T-helper 17 cell (primary cell): Measurements from ENCODE around the gene PSMC1. TPM values are rescaled to one million over a fixed set of nuclear protein-coding genes. Genes with fewer than 3 reads are reported as not detected.

ENCODE experiments used
- ATAC-seq: fragments of 150-1000 bp; cut with Tn5 transposase; 2 replicates; pipeline ENCODE4 v1.10.0; 2021; ENCODE audit warnings: mild to moderate bottlenecking, moderate library complexity
- DNase-seq, 3 donors: peaks; one replicate each; pipeline versions ENCODE4 v3.0.0 to v3.0.0-alpha.2; 2020 to 2021
- H3K9me3 ChIP-seq: one replicate; pipeline ENCODE4 v1.7.0; 2013; ENCODE audit warnings: low read length, mild to moderate bottlenecking; ENCODE audit not compliant: control insufficient read depth, poor library complexity, severe bottlenecking
- H3K27ac Mint-ChIP-seq: one replicate; pipeline ENCODE4 v1.8.0; 2022; ENCODE audit warnings: mild to moderate bottlenecking, moderate library complexity, mixed read lengths
- H3K27me3 Mint-ChIP-seq: one replicate; pipeline ENCODE4 v1.8.0; 2022; ENCODE audit warnings: mixed read lengths
- H3K36me3 Mint-ChIP-seq: one replicate; pipeline ENCODE4 v1.8.0; 2022; ENCODE audit warnings: low read depth, mixed read lengths
- H3K4me1 Mint-ChIP-seq: one replicate; pipeline ENCODE4 v1.8.0; 2022; ENCODE audit warnings: mild to moderate bottlenecking, mixed read lengths
- H3K4me3 Mint-ChIP-seq: one replicate; pipeline ENCODE4 v1.8.0; 2022; ENCODE audit warnings: mild to moderate bottlenecking, moderate library complexity, mixed read lengths
- total RNA-seq, 4 donors: library from RNA in 2 of 4; stranded (reverse) in 2 of 4; gene quantifications; one replicate each; pipeline ENCODE4 v1.2.3 and lab custom pipeline; 2022 to 2026

Gene PSMC1
- total RNA-seq, 2 donors from 2014 or later = 61.6 to 65.8 TPM

DNA sequence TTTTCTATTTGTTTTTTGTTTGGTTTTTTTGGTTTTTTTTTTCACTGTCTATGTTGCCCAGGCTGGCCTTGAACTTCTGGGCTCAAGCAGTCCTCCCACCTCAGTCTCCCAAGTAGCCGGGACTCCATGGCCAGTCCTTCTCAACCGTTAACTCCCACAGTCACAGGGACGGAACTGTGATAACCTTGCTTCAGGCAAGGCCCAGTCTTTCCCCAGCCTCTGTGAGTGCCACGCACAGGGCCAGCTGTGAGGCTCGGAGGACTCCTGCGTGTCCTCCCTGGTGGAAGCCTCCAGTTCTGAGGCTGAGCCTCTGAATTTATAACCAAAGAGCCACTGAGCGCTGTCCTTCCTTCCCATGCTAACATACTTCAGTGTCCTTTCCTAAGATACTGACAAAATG lies 23.7 kb downstream of the PSMC1 start:
- peaks cover 4% of the 10 kb centered on the region for H3K36me3 Mint-ChIP-seq
- ATAC-seq = no peak
- H3K9me3 ChIP-seq = no peaks in the 10 kb centered on the region
- H3K4me1 Mint-ChIP-seq = peaks cover 11% of the 10 kb centered on the region
- H3K27ac Mint-ChIP-seq = no peak overlapping the region
- H3K27me3 Mint-ChIP-seq = no peaks in the 10 kb centered on the region
- H3K4me3 Mint-ChIP-seq = no peak overlapping the region
- DNase-seq = no peak

DNA sequence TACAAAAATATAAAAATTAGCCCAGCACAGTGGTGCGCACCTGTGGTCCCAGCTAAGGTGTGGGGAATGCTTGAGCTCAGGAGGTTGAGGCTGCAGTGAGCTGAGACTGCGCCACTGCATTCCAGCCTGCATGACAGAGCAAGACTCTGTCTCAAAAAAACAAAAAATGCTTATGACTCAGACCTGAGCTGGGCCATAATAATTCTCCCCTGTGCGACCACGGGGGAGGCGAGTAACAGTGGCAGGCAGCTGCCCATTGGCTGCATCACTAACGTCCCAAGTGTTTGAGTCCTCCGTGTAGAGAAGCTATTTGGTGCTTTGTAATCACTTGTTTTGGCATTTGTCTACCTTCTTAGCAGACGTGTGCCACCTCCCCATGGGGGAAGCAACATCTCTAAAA lies 24.9 kb downstream of the PSMC1 start:
- no peaks in the 10 kb centered on the region for H3K27me3 Mint-ChIP-seq
- ATAC-seq = no peak
- H3K4me1 Mint-ChIP-seq = peaks cover 7% of the 10 kb centered on the region
- H3K27ac Mint-ChIP-seq = no peak overlapping the region
- H3K4me3 Mint-ChIP-seq = no peak overlapping the region
- DNase-seq = no peak
- H3K36me3 Mint-ChIP-seq = peaks cover 7% of the 10 kb centered on the region
- H3K9me3 ChIP-seq = no peaks in the 10 kb centered on the region

DNA sequence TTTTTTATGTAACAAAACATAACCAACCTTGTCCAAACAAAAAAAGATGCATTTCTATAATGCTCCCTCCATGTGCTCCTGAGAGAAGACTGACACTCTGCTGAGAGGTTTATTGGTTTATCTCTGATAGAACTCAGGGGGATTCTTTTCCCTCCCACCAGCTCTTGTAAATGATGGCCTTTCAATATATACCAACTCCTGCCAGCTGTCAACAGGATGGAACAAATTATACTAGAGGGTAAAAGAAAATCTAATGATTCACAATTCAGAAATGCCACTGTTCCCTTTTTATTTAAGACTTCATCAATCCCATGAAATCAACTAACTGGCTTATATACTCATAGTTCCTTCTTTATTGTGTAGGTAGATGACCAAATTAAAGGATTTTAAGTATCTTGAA lies 25.4 kb downstream of the PSMC1 start:
- Mint-ChIP-seq H3K27me3 (no peaks in the 10 kb centered on the region), H3K4me3 (no peak overlapping the region), H3K4me1 (peaks cover 3% of the 10 kb centered on the region), H3K27ac (no peak overlapping the region), H3K36me3 (peaks cover 8% of the 10 kb centered on the region)
- no peaks in the 10 kb centered on the region for H3K9me3 ChIP-seq
- DNase-seq (no peak), ATAC-seq (no peak)

DNA sequence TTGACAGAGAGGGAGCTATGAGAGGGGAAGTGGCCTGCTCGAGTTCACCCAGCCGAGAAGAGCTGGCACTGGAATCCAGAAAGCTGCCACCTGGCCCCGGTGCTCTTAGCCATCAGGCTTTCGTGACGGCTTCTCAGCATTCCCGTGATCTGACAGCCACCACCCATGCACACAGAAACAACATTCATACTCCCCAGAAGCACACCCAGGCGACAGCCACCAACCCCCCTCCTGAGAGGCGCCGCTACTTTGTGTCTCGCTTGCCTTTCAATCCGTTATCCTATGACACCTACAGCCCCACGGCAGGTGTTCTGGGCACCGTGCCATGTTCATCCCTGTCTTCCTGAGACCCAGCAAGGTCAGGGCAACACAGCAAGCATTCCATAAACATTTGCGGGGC lies 31.4 kb downstream of the PSMC1 start:
- no peak overlapping the region for H3K27ac Mint-ChIP-seq

DNA sequence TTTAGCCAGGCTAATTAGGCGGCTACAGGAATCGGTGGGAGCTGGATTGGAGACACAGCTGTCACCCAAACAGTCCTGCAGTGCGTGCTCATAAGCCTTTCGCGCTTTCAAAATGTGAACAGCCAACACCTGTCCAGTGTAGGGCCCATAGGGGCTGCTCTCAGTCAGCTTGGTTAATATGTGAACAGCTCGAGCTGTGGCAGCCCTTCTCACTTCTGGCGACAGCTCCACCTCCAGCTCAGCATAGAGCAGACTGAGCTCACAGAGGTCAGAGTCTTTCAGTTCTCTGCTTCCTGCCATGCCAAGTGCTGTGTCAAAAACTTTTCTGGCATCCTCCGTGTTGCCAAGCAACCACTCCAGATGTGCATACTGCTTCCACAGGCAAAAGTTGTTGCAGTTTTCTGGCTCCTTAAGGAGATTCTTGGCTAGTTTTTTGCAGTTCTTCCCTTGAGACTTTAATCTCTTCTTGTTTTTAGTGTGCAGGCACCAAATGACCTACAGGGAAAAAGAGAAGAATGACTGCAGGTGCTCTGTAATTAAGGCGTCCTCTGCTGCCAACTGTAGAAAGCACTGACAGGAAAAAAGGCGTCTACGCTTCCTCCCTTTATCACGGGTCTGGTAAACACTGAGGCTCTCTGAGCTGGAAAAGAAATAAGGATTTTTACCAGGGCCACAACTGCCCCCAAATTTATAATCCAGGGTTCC lies 32.5 kb downstream of the PSMC1 start:
- no peaks in the 10 kb centered on the region for H3K9me3 ChIP-seq
- H3K36me3 Mint-ChIP-seq = peaks cover 12% of the 10 kb centered on the region
- H3K27ac Mint-ChIP-seq = no peak overlapping the region
- H3K4me1 Mint-ChIP-seq = peaks cover 3% of the 10 kb centered on the region
- DNase-seq = no peak
- H3K4me3 Mint-ChIP-seq = no peak overlapping the region
- no peaks in the 10 kb centered on the region for H3K27me3 Mint-ChIP-seq
- ATAC-seq = no peak

More for the DNA sequence above, 31.4 kb downstream of the PSMC1 start:
- ATAC-seq = no peak
- peaks cover 5% of the 10 kb centered on the region for H3K4me1 Mint-ChIP-seq
- H3K36me3 Mint-ChIP-seq = peaks cover 12% of the 10 kb centered on the region
- H3K27me3 Mint-ChIP-seq = no peaks in the 10 kb centered on the region
- no peak overlapping the region for H3K4me3 Mint-ChIP-seq
- DNase-seq = no peak
- H3K9me3 ChIP-seq = no peaks in the 10 kb centered on the region

DNA sequence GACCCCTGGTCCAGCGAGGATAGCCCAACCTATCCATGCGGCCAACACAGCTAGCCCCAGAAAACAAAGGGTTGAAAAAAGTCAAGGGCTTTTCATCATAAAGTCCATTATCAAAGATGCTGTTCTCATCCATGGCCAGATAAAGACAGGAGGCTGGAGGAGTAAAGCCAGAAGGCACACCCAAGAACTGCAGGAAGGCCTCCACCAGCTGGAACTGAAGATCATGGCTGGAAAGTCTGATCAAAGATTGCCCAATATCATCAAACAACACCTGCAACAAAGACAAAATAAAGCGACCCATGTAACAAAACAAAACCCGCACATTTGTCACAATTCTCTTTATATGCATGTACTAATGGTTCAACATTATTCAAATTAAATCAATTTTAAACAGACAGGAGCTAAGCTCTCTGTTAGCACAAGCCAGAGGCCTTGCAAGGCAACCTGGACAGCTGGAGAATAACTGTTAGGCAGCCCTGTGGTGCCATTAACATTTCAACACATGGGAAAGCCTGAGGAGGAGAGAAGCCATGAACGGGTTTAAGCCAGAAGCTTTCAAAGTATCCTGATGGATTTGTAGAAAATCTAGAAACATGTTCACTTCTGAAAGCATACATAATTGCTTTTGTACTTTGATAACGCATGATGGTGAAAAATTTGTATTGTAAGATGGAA lies 34.1 kb downstream of the PSMC1 start:
- peaks cover 3% of the 10 kb centered on the region for H3K4me1 Mint-ChIP-seq
- H3K27ac Mint-ChIP-seq = no peak overlapping the region
- no peak overlapping the region for H3K4me3 Mint-ChIP-seq
- no peaks in the 10 kb centered on the region for H3K27me3 Mint-ChIP-seq
- no peaks in the 10 kb centered on the region for H3K9me3 ChIP-seq
- no peak for ATAC-seq
- DNase-seq = no peak
- H3K36me3 Mint-ChIP-seq = peaks cover 12% of the 10 kb centered on the region

DNA sequence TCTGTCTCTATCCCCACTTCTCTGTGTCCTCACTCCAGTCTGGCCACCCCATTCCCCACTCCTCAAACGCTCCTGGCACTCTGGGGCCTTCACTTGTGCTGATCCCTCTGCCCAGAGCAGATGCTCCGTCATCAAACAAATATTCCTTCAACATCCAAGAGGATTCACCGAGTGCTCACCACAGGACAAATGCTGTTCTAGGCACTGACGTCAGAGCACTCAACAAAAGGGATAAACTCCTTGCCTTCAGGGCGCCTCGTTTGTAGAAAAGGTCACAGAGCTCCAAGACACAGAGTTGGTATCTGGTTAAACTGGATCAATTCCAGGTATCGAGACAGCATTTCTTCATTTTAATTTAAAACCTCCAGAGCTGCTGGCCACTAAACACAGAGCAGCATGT lies 35.3 kb downstream of the PSMC1 start:
- Mint-ChIP-seq H3K4me3 (no peak overlapping the region), H3K4me1 (peaks cover 3% of the 10 kb centered on the region), H3K36me3 (peaks cover 9% of the 10 kb centered on the region), H3K27ac (no peak overlapping the region), H3K27me3 (no peaks in the 10 kb centered on the region)
- DNase-seq (no peak), ATAC-seq (no peak)
- no peaks in the 10 kb centered on the region for H3K9me3 ChIP-seq

DNA sequence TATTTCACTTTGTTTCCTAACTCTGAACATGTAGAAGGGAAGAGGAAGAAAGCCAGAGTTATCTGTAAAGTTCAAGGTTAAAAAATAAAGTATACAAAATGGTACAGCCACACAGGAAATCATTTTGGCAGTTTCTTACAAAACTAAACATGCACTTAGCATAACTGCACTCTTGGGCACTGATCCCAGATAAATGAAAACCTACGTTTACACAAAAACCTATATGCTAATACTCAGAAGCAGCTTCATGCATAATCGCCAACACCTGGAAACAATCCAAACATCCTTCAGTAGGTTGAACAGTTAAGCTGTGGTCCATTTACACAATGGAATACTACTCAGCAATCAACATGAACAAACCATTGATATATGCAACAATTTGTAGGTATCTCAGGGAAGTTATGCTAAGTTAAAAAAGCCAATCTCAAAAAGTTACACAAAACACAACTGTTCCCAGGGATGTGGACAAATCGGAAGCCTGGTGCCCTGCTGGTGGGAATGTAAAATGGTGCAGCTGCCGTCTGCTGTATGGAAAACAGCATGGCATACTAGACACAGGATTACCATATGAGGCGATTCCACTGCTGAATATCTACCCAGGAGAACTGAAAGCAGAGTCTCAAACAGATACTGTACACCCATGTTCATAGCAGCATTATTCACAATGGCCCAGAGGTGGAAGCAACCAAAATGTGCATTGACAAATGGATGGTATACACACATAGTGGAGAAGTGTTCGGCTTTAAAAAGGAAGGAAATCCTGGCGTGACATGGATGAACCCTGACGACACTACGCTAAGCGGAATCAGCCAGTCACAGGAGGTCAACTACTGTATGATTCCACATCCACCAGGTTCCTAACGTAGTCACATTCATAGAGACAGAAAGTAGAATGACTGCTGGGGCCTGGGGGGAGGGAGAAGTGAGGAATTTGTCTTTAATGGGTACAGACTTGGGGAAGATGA lies 37.7 kb downstream of the PSMC1 start:
- DNase-seq (no peak), ATAC-seq (no peak)
- no peak overlapping the region for H3K4me3 Mint-ChIP-seq
- H3K27me3 Mint-ChIP-seq = no peaks in the 10 kb centered on the region
- peaks cover 3% of the 10 kb centered on the region for H3K4me1 Mint-ChIP-seq
- no peaks in the 10 kb centered on the region for H3K9me3 ChIP-seq
- peaks cover 7% of the 10 kb centered on the region for H3K36me3 Mint-ChIP-seq
- H3K27ac Mint-ChIP-seq = peak overlapping the region; percentile 6

DNA sequence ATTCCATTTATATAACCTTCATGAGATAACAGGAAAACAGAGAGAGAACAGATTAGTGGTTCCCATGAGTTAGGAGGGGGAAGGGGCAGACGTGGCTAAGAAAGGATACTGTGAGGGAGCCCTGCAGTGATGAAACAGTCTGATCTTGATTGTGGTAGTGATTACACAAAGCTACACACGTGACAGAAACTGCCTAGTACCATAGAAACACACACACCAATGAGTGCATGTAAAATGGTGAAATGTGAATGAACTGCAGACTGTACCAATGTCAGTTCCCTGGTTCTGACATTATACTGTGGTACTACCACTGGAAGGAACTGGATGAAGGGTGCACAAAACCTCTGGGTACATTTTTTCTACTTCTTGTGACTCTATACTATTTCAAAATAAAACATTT lies 38.5 kb downstream of the PSMC1 start:
- no peak for DNase-seq
- Mint-ChIP-seq H3K4me3 (no peak overlapping the region), H3K27ac (peak overlapping the region; percentile 6), H3K4me1 (peaks cover 3% of the 10 kb centered on the region), H3K27me3 (no peaks in the 10 kb centered on the region), H3K36me3 (peaks cover 7% of the 10 kb centered on the region)
- ATAC-seq = no peak
- H3K9me3 ChIP-seq = no peaks in the 10 kb centered on the region

DNA sequence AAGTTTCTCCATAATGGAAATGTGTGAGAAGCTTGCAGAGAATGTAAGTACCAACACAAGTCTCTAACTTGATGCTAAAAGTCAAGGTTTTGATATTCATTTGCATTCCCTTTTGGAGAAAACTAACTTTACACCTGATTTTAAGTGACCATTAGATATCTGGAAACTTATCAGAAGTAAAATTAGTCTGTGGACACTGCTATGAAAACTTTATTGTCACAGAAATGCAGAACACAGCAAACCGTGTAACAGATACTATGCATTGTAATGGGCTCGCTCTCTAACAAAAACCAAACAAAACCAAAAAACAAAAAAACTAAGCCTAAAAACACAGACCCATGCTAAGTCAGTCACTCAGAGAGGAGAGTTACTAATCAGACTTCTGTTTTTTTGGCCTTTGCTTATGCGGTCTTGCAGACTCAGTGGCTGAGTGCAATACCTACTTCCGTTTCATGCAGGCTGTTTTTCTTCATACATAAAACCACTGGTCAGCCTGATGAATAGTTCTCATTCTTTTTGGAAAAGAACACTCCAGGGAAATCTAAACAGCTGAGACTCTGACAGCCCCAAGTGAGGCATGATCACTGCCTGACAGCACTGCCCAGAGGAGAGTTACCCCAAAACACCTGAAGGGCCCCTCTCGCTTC lies 39.6 kb downstream of the PSMC1 start:
- no peak overlapping the region for H3K4me3 Mint-ChIP-seq
- H3K36me3 Mint-ChIP-seq = peaks cover 7% of the 10 kb centered on the region
- H3K9me3 ChIP-seq = no peaks in the 10 kb centered on the region
- H3K4me1 Mint-ChIP-seq = peaks cover 3% of the 10 kb centered on the region
- no peak for ATAC-seq
- no peak for DNase-seq
- peak overlapping the region; percentile 11 for H3K27ac Mint-ChIP-seq
- no peaks in the 10 kb centered on the region for H3K27me3 Mint-ChIP-seq

DNA sequence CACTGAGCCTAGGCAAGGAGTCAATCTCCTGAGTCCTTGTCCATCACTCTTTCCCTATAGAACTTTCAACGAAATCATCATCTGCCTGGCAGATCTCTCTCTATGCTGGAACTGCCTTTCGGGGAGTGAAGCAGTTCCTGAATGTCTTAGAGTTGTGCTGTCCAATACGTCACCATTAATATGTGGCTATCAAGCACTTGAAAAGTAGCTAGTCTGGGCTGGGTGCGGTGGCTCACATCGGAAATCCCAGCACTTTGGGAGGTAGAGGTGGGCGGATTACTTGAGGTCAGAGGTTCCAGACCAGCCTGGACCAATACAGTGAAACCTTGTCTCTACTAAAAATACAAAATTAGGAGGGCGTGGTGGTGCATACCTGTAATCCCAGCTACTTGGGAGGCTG lies 40.3 kb downstream of the PSMC1 start:
- no peaks in the 10 kb centered on the region for H3K9me3 ChIP-seq
- Mint-ChIP-seq H3K4me3 (no peak overlapping the region), H3K36me3 (peaks cover 4% of the 10 kb centered on the region), H3K27ac (peak overlapping the region; percentile 11), H3K4me1 (peaks cover 3% of the 10 kb centered on the region), H3K27me3 (no peaks in the 10 kb centered on the region)
- DNase-seq (no peak), ATAC-seq (no peak)

DNA sequence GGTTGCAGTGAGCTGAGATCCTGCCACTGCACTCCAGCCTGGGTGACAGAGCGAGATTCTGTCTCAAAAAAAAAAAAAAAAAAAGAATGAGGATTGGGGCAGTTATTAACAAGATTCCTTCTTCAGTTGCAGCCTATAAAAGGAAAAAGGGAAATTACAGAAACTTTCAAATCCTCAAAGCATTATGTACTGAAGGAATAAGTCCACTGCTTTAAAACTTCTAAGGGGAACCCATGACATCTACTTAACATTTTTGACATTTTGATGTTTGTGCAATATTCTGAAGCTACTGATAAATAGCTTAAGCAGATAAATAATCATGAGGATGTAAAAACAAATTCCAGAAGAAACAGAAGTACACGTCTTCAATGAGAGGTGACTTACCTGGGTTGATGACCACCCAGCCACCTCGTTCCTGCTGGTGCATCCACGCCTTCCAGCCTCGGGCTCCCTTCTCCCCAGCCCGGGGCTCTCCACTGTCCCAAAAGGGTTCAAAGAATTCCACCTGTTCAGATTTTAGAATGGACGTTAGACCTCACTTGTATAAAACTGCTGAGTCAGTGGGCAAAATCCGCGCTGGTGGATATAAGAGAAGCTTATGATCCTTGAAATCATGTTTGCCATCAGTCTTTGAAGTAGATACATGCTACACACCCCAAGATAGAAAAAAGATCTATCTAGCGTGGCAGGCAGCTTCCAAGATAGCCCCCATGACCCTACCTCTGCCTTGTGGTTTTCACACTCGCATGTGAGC lies 41.7 kb downstream of the PSMC1 start:
- DNase-seq (no peak), ATAC-seq (no peak)
- no peak overlapping the region for H3K27ac Mint-ChIP-seq
- H3K9me3 ChIP-seq = no peaks in the 10 kb centered on the region
- no peak overlapping the region for H3K4me3 Mint-ChIP-seq
- peaks cover 2% of the 10 kb centered on the region for H3K36me3 Mint-ChIP-seq
- H3K27me3 Mint-ChIP-seq = no peaks in the 10 kb centered on the region
- peaks cover 5% of the 10 kb centered on the region for H3K4me1 Mint-ChIP-seq
